ENCODE results near the gene TBL1X. TPM values are rescaled to one million over a fixed set of nuclear protein-coding genes. Genes with fewer than 3 reads are reported as not detected.

TBL1X gene
- total and polyA plus RNA-seq, 2 experiments from 2014 or later: 21.8 to 29.9 TPM

GRCh38 chrX:9577555-9577954 lies 112.7 kb downstream of the TBL1X start:
- Histone ChIP-seq H3K9me3 (ENCODE audit: low read depth) (no peaks in the 10 kb centered on the region), H3K4me1 (ENCODE audit: low read depth) (no peaks in the 10 kb centered on the region), H3K4me3 (no peak overlapping the region), H3K36me3 (no peaks in the 10 kb centered on the region), H3K27me3 (no peaks in the 10 kb centered on the region), H3K27ac (no peak overlapping the region)
- no peak for DNase-seq (ENCODE audit: low read depth in 1 of 2, low spot score in 1 of 2)
- no peak for TF ChIP-seq CTCF (IDR thresholded peaks at IDR 0.05; ENCODE audit: low read depth, low read length)

DNA sequence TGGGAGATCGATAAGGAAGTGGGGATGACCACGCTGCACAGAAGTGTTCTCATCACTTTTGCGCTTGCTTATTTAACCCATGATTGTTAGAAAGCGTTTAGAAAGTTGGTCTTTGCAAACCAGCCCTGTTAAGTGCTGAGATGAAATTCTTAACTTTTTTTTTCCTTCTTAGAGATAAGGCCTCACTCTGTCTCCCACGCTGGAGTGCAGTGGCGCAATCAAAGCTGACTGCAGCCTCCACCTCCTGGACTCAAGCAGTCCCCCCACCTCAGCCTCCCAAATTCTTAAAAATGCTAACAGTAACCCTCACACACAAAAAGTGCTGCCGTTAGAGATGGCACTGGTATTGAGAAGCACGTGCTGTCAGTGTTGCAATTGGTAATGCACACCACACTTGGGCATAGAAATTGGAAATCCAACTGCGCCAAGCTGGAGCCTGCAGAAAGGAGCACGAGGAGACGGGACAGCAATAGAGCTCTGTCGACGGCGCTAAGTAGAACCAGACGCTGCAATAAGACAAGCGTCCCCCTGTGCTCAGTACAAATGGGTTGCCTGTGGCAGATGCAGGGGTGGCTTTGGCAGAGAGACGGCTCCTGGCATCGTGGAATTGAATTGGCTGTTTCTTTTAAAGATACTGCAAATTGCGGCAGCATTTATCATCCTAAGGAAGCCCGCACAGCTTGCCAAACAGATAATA lies 113.4 kb downstream of the TBL1X start:
- Histone ChIP-seq H3K36me3 (no peaks in the 10 kb centered on the region), H3K4me3 (no peak overlapping the region), H3K27ac (no peak overlapping the region), H3K9me3 (ENCODE audit: low read depth) (no peaks in the 10 kb centered on the region), H3K4me1 (ENCODE audit: low read depth) (no peaks in the 10 kb centered on the region), H3K27me3 (no peaks in the 10 kb centered on the region)
- DNase-seq (ENCODE audit: low read depth in 1 of 2, low spot score in 1 of 2): peak in 1 of 2 donors; percentile 63
- no peak for TF ChIP-seq CTCF (IDR thresholded peaks at IDR 0.05; ENCODE audit: low read depth, low read length)

DNA sequence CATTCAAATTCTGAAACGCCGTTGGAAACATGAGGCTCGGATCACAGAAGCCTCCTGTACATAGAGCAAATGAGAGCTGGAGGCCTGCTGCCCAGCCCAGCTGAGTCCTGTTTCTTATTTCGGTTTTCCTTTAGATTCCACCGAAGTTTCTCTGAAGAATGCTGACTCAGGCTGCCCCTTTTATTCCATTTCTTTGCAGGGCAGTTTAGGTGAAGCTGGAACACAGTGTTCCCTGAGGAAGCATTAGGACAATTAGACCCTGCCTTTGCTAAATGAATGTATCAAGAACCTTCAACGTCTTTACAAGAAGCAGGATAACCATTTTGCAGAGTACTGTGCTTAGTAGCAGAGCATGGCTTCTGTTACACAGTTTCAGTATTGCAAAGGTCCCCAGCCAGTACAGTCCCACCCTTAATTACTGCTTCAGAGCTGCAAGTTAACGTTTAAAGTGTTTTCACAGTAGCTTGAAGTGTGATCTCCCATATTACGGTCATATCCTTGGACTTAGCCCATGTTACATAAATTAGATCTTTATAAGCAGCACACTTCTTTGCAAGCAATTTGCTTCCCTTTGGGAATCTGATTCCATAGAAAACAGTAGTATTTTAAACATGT lies 117.0 kb downstream of the TBL1X start:
- Histone ChIP-seq H3K27ac (no peak overlapping the region), H3K36me3 (no peaks in the 10 kb centered on the region), H3K9me3 (ENCODE audit: low read depth) (no peaks in the 10 kb centered on the region), H3K4me3 (no peak overlapping the region), H3K4me1 (ENCODE audit: low read depth) (no peaks in the 10 kb centered on the region), H3K27me3 (no peaks in the 10 kb centered on the region)
- no peak for DNase-seq (ENCODE audit: low read depth in 1 of 2, low spot score in 1 of 2)
- TF ChIP-seq CTCF (IDR thresholded peaks at IDR 0.05; ENCODE audit: low read depth, low read length): no peak

DNA sequence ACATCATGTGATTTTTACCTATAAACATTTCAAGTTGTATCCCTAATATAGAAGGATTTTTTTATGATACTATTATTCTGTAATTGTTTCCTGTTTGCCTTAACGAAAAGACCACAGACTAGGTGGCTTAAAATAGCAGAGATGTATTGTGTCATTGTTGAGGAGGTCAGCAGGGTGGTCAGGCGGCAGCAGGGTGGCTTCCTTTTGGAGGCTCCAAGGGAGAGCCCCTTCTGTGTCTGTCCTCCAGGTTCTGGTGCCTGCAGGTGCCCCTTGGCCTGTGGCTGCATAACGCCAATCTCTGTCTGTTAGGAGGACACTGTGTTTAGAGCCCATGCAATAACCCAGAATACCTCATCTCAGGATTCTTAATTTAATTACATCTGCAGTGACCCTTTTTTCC lies 118.1 kb downstream of the TBL1X start:
- Histone ChIP-seq H3K27me3 (no peaks in the 10 kb centered on the region), H3K4me3 (no peak overlapping the region), H3K4me1 (ENCODE audit: low read depth) (no peaks in the 10 kb centered on the region), H3K36me3 (no peaks in the 10 kb centered on the region), H3K9me3 (ENCODE audit: low read depth) (no peaks in the 10 kb centered on the region), H3K27ac (no peak overlapping the region)
- DNase-seq (ENCODE audit: low read depth in 1 of 2, low spot score in 1 of 2): no peak
- no peak for TF ChIP-seq CTCF (IDR thresholded peaks at IDR 0.05; ENCODE audit: low read depth, low read length)

- H3K27ac ChIP-seq: peak overlapping the region; percentile 28
- H3K4me1 ChIP-seq (ENCODE audit: low read depth): no peaks in the 10 kb centered on the region
- DNase-seq (ENCODE audit: low read depth in 1 of 2, low spot score in 1 of 2): peak in 1 of 2 donors; percentile 10
- no peaks in the 10 kb centered on the region for H3K36me3 ChIP-seq
- no peaks in the 10 kb centered on the region for H3K9me3 ChIP-seq (ENCODE audit: low read depth)
- no peaks in the 10 kb centered on the region for H3K27me3 ChIP-seq
- H3K4me3 ChIP-seq: no peak overlapping the region
- TF ChIP-seq CTCF (IDR thresholded peaks at IDR 0.05; ENCODE audit: low read depth, low read length): no peak
These were observed 122.1 kb downstream of the TBL1X start for GRCh38 chrX:9586992-9587392.

All from cardiac muscle cell (in vitro differentiated cells and primary cell).